Loucy (cell line): ENCODE results near the gene BACH2.

Experiments used
- CTCF ChIP-seq: fragments of 200-600 bp; sonication (generic); conservative IDR thresholded peaks from 2 replicates; pipeline ENCODE4 v1.5.1; 2014; ENCODE audit warnings: mild to moderate bottlenecking, antibody characterized with exemption, low read length
- EZH2phosphoT487 ChIP-seq: fragments of 200-600 bp; IDR thresholded peaks from 2 replicates; pipeline ENCODE4 v1.6.1; 2018; ENCODE audit warnings: antibody characterized with exemption, mild to moderate bottlenecking, moderate library complexity, borderline replicate concordance

GRCh38 chr6:90119618-90120017, 177.0 kb downstream of the BACH2 start:
- TF ChIP-seq CTCF: no peak
- TF ChIP-seq EZH2phosphoT487: no peak
